Loucy (cell line): ENCODE results near the gene BOD1L1.

Experiments used
- H2AFZ ChIP-seq: fragments of 200-600 bp; sonication (generic); 2 replicates; pipeline ENCODE4 v1.6.0; 2016; ENCODE audit warnings: antibody characterized with exemption, mild to moderate bottlenecking, low read length, moderate library complexity
- H3F3A ChIP-seq: fragments of 200-600 bp; 2 replicates; pipeline ENCODE4 v1.6.0; 2016; ENCODE audit warnings: antibody characterized with exemption, low read depth, mild to moderate bottlenecking
- H3K27me3 ChIP-seq: fragments of 200-600 bp; sonication (generic); 2 replicates; pipeline ENCODE4 v1.6.1; 2014; ENCODE audit warnings: low read length, mild to moderate bottlenecking; ENCODE audit not compliant: insufficient read depth, poor library complexity, severe bottlenecking
- H3K36me3 ChIP-seq: fragments of 200-600 bp; sonication (generic); 2 replicates; pipeline ENCODE4 v1.6.1; 2016; ENCODE audit warnings: low read length; ENCODE audit not compliant: insufficient read depth
- H3K4me1 ChIP-seq: fragments of 200-600 bp; sonication (generic); 2 replicates; pipeline ENCODE4 v1.5.1; 2014; ENCODE audit warnings: low read length, mild to moderate bottlenecking; ENCODE audit not compliant: insufficient read depth, poor library complexity, severe bottlenecking
- H3K4me2 ChIP-seq: fragments of 200-600 bp; sonication (generic); 2 replicates; pipeline ENCODE4 v1.6.0; 2014; ENCODE audit warnings: antibody characterized with exemption, low read length, low read depth, mild to moderate bottlenecking; ENCODE audit not compliant: poor library complexity, severe bottlenecking
- H3K4me3 ChIP-seq: fragments of 200-600 bp; sonication (generic); 2 replicates; pipeline ENCODE4 v1.5.1; 2014; ENCODE audit warnings: low read length, mild to moderate bottlenecking, mixed read lengths; ENCODE audit not compliant: poor library complexity, severe bottlenecking
- H3K79me2 ChIP-seq: fragments of 200-600 bp; sonication (generic); 2 replicates; pipeline ENCODE4 v1.6.1; 2014; ENCODE audit warnings: low read length; ENCODE audit not compliant: insufficient read depth
- H3K9ac ChIP-seq: fragments of 200-600 bp; sonication (generic); 2 replicates; pipeline ENCODE4 v1.6.0; 2014; ENCODE audit warnings: mild to moderate bottlenecking, low read depth, low read length, moderate library complexity; ENCODE audit not compliant: poor library complexity, severe bottlenecking
- H3K9me2 ChIP-seq: fragments of 200-600 bp; sonication (generic); replicated peaks from 2 replicates; pipeline ENCODE4 v1.6.1; 2016; ENCODE audit warnings: low read depth, low read length, mixed read lengths
- H3K9me3 ChIP-seq: fragments of 200-600 bp; sonication (generic); 2 replicates; pipeline ENCODE4 v1.6.1; 2014; ENCODE audit warnings: mild to moderate bottlenecking, antibody characterized with exemption, low read length, low read depth; ENCODE audit not compliant: insufficient read depth
- H4K20me1 ChIP-seq: fragments of 200-600 bp; sonication (generic); 2 replicates; pipeline ENCODE4 v1.6.0; 2014; ENCODE audit warnings: antibody characterized with exemption, low read length, mild to moderate bottlenecking; ENCODE audit not compliant: insufficient read depth, poor library complexity, severe bottlenecking
- CTCF ChIP-seq: fragments of 200-600 bp; sonication (generic); conservative IDR thresholded peaks from 2 replicates; pipeline ENCODE4 v1.5.1; 2014; ENCODE audit warnings: mild to moderate bottlenecking, antibody characterized with exemption, low read length
- EZH2phosphoT487 ChIP-seq: fragments of 200-600 bp; IDR thresholded peaks from 2 replicates; pipeline ENCODE4 v1.6.1; 2018; ENCODE audit warnings: antibody characterized with exemption, mild to moderate bottlenecking, moderate library complexity, borderline replicate concordance

The BOD1L1 gene

GRCh38 chr4:13545394-13545808 lies 82.1 kb downstream of the BOD1L1 start:
- H2AFZ ChIP-seq, result no peak overlapping the region
- TF ChIP-seq EZH2phosphoT487 (no peak), CTCF (no peak)
- no peaks in the 10 kb centered on the region for H4K20me1 ChIP-seq
- H3K4me3 ChIP-seq, result no peak overlapping the region
- no peaks in the 10 kb centered on the region for H3K9me3 ChIP-seq
- H3K4me2 ChIP-seq, result no peak overlapping the region
- H3K9me2 ChIP-seq, result no peaks in the 10 kb centered on the region
- no peaks in the 10 kb centered on the region for H3K27me3 ChIP-seq
- H3K36me3 ChIP-seq, result no peaks in the 10 kb centered on the region
- no peaks in the 10 kb centered on the region for H3K79me2 ChIP-seq
- H3K4me1 ChIP-seq, result peaks cover 4% of the 10 kb centered on the region
- H3F3A ChIP-seq, result no peaks in the 10 kb centered on the region
- H3K9ac ChIP-seq, result no peak overlapping the region

GRCh38 chr4:13544606-13545393 lies 82.7 kb downstream of the BOD1L1 start:
- H3K27me3 ChIP-seq, result no peaks in the 10 kb centered on the region
- H3F3A ChIP-seq, result no peaks in the 10 kb centered on the region
- no peak overlapping the region for H3K9ac ChIP-seq
- no peaks in the 10 kb centered on the region for H3K9me3 ChIP-seq
- H3K4me1 ChIP-seq, result peaks cover 4% of the 10 kb centered on the region
- H3K4me3 ChIP-seq, result no peak overlapping the region
- no peak overlapping the region for H2AFZ ChIP-seq
- H3K9me2 ChIP-seq, result no peaks in the 10 kb centered on the region
- H3K79me2 ChIP-seq, result no peaks in the 10 kb centered on the region
- TF ChIP-seq EZH2phosphoT487 (no peak), CTCF (no peak)
- H3K36me3 ChIP-seq, result no peaks in the 10 kb centered on the region
- no peaks in the 10 kb centered on the region for H4K20me1 ChIP-seq
- H3K4me2 ChIP-seq, result no peak overlapping the region

DNA sequence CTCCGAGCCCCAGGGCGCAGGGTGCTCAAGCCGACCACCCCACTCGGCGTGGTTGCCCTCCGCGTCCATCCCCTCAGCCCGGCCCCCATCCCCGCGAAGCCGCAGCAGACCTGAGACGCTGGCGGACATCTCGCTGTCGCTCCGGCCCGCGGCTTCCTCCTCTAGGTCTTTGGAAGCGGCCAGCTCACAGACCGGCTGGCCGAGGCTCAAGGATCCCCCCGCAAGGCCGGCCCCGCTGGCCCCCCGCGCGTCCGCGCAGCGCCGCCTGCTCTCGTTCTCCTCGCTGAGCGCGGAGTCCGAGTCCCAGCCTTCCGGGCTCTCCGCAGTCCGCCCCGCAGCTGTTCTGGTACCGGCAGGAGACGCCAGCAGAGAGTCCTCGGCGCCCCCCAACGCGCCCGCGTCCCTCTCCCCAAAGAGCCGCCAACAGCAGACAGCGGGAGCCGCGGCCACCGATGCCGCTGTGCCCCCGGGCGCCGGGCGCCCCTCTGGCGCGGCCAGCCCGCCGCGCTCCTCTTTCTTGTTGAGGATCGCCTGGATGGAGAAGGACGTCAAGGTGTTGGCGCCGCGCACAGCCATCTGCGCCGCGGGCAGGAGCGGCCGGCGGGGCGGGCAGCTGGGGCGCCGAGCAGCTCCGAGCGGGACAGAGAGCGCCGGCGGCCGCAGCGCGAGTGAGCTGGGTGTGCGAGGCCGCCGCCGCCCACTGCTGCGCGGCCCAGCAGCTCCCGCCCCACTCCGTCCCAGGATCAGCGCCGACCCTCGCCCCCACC lies 83.5 kb downstream of the BOD1L1 start, which contains the start of gene NKX3-2:
Gene NKX3-2, minus strand, starts transcription at position 670 of the 767 bp plus-strand sequence. Its CDS starts 94 bp downstream, at position 576.
- no peaks in the 10 kb centered on the region for H3F3A ChIP-seq
- H2AFZ ChIP-seq, result no peak within 1 kb of the TSS
- no peak within 1 kb of the TSS for H3K9ac ChIP-seq
- no peaks in the 10 kb centered on the region for H3K9me3 ChIP-seq
- no peak for TF ChIP-seq CTCF
- no peak for TF ChIP-seq EZH2phosphoT487
- H3K9me2 ChIP-seq, result no peaks in the 10 kb centered on the region
- no peak within 1 kb of the TSS for H3K4me2 ChIP-seq
- H3K79me2 ChIP-seq, result no peaks in the 10 kb centered on the region
- peaks cover under 1% of the 10 kb centered on the region for H3K4me1 ChIP-seq
- no peak within 1 kb of the TSS for H3K4me3 ChIP-seq
- no peaks in the 10 kb centered on the region for H3K36me3 ChIP-seq
- no peaks in the 10 kb centered on the region for H3K27me3 ChIP-seq
- no peaks in the 10 kb centered on the region for H4K20me1 ChIP-seq
